K562 (cell line): ENCODE data around the gene MME. TPM values are rescaled to one million over a fixed set of nuclear protein-coding genes. Genes with fewer than 3 reads are reported as not detected.

Source experiments
- ARID4B ChIP-seq: sonication (generic); formaldehyde crosslinking; IDR thresholded peaks from 2 replicates; pipeline ENCODE4 v1.8.0; 2022; ENCODE audit warnings: mild to moderate bottlenecking, missing genetic modification reagents
- CBFA2T3 ChIP-seq: fragments of 450-650 bp; IDR thresholded peaks from 2 replicates; pipeline ENCODE4 v1.6.1; 2017
- CEBPZ ChIP-seq: fragments of 150-350 bp; IDR thresholded peaks from 2 replicates; pipeline ENCODE4 v1.6.1; 2014; ENCODE audit warnings: low read depth, mild to moderate bottlenecking, low read length, borderline replicate concordance
- CREB5 ChIP-seq: fragments of 250-450 bp; sonication (Bioruptor Pico); IDR thresholded peaks from 2 replicates; pipeline ENCODE4 v1.5.0; 2020; ENCODE audit warnings: mild to moderate bottlenecking
- EWSR1 ChIP-seq: fragments of 450-650 bp; IDR thresholded peaks from 2 replicates; pipeline ENCODE4 v1.6.1; 2018; ENCODE audit warnings: borderline replicate concordance, mild to moderate bottlenecking, low read depth, moderate library complexity; ENCODE audit not compliant: partially characterized antibody
- FUS ChIP-seq: fragments of 200-400 bp; formaldehyde crosslinking; optimal IDR thresholded peaks from 2 replicates; pipeline ENCODE3; 2017; ENCODE audit warnings: low read depth, low read length
- MAFF ChIP-seq: IDR thresholded peaks from 2 replicates; pipeline ENCODE4 v1.6.1; 2012; ENCODE audit warnings: low read length, improper control_type of control experiment
- MAFK ChIP-seq: IDR thresholded peaks from 2 replicates; pipeline ENCODE4 v1.6.1; 2011; ENCODE audit warnings: low read length, improper control_type of control experiment
- MBD2 ChIP-seq: sonication (generic); IDR thresholded peaks from 2 replicates; pipeline ENCODE4 v1.6.1; 2016; ENCODE audit warnings: low read depth, borderline replicate concordance
- MECOM ChIP-seq: fragments of 250-450 bp; sonication (Bioruptor Pico); IDR thresholded peaks from 2 replicates; pipeline ENCODE4 v1.8.0; 2022; ENCODE audit warnings: inconsistent platforms
- MTA2 ChIP-seq: fragments of 450-650 bp; IDR thresholded peaks from 2 replicates; pipeline ENCODE4 v1.6.1; 2016; ENCODE audit warnings: low read depth
- PBX2 ChIP-seq, 2 experiments: IDR thresholded peaks in 1 of 2; conservative IDR thresholded peaks in 1 of 2; 2 replicates each; pipeline ENCODE4 v1.6.1; 2016; ENCODE audit warnings: low read depth in 2 of 2, mild to moderate bottlenecking in 1 of 2, missing compliant biosample characterization in 1 of 2, missing genetic modification characterization in 1 of 2, moderate library complexity in 1 of 2
- SRF ChIP-seq, 2 experiments: fragments of 250-450, 450-650 bp in 1 of 2; sonication (Bioruptor Pico) in 1 of 2; sonication (generic) in 1 of 2; formaldehyde crosslinking; IDR thresholded peaks; 2 replicates each; pipeline versions ENCODE4 v1.5.0 to v1.5.1; 2020 to 2022; ENCODE audit warnings: mild to moderate bottlenecking in 1 of 2, missing genetic modification reagents in 1 of 2
- TEAD1 ChIP-seq, 2 experiments: fragments of 450-650 bp in 1 of 2; sonication (generic) in 1 of 2; formaldehyde crosslinking; IDR thresholded peaks; 2 replicates each; pipeline versions ENCODE4 v1.4.0 to v1.8.0; 2020 to 2022; ENCODE audit warnings: mild to moderate bottlenecking in 2 of 2, missing genetic modification reagents in 1 of 2
- ZNF408 ChIP-seq: fragments of 250-450 bp; sonication (Bioruptor Pico); IDR thresholded peaks from 2 replicates; pipeline ENCODE4 v1.4.0; 2020; ENCODE audit warnings: low read depth, mild to moderate bottlenecking, moderate library complexity
- ZNF507 ChIP-seq: conservative IDR thresholded peaks from 2 replicates; pipeline ENCODE4 v1.6.1; 2017; ENCODE audit warnings: missing genetic modification characterization, missing compliant biosample characterization
- polyA plus RNA-seq, 8 experiments: library from polyadenylated mRNA; depleted of rRNA in 4 of 8; stranded (reverse) in 5 of 8; unstranded in 3 of 8; fragments of >200 nt; fragmentation: Nextera tagmentation in 2 of 8; fragmentation: Illumina TruSeq in 1 of 8; extraction: Ambion mirVana in 2 of 8; extraction: Trizol in 1 of 8; gene quantifications; 2 replicates each; pipeline versions ENCODE4 v1.2.1 to v1.2.3, GENCODE V29; 2011 to 2014; ENCODE audit warnings: inconsistent platforms in 1 of 8, missing spikeins in 1 of 8
- total RNA-seq, 7 experiments: library from RNA; depleted of rRNA in 6 of 7; stranded (reverse); fragments of >200 nt in 6 of 7; fragmentation: Illumina TruSeq in 2 of 7; extraction: Trizol in 2 of 7; gene quantifications; 2 replicates each; pipeline versions ENCODE4 v1.2.1 to v1.2.3, GENCODE V29; 2011 to 2021; ENCODE audit warnings: low replicate concordance in 1 of 7

Gene MME
- total and polyA plus RNA-seq, 9 of the 15 experiments (the other 6 are each of a cell fraction or from before 2014, with no cell fraction given), result 0.80 to 8.6 (median 2.5) TPM

GRCh38 chr3:155229086-155229485 is 149.0 kb downstream of the MME start (continued):
- TF ChIP-seq TEAD1 (CRISPR knock-in tag; IDR thresholded peaks at IDR 0.05) (0 out of 4 replicates have a peak, but pooled peaks of 1 of the 2 experiments have one; percentile 16), EWSR1 (no peak), PBX2 (CRISPR knock-in tag; IDR thresholded peaks at IDR 0.05; ENCODE audit: low read depth) (no peak), PBX2 (tag; conservative IDR thresholded peaks at IDR 0.05; ENCODE audit: low read depth) (0 out of 2 replicates have a peak, but pooled peaks have one; percentile 13), MAFF (peak; percentile 86), ARID4B (no peak), CBFA2T3 (peak; percentile 45; the same call in 1 of the 2 replicates), MTA2 (peak; percentile 21; the same call in 1 of the 2 replicates), MBD2 (no peak), MAFK (peak; percentile 83), SRF (CRISPR knock-in tag; IDR thresholded peaks at IDR 0.05) (no peak), CREB5 (CRISPR knock-in tag) (no peak), ZNF507 (tag) (no peak), ZNF408 (CRISPR knock-in tag) (no peak), FUS (no peak), CEBPZ (no peak), MECOM (no peak)
